Bronchial epithelial cell (primary cell): ENCODE data around the gene TMEM165. TPM values are rescaled to one million over a fixed set of nuclear protein-coding genes. Genes with fewer than 3 reads are reported as not detected.
"Not testable (repeated sequence)": the region's sequence is repeated elsewhere in the genome, so short reads cannot be mapped to it uniquely, and the experiment has no call there.

Source experiments
- DNase-seq: peaks from one replicate; pipeline ENCODE4 v3.0.0-alpha.2; 2010; ENCODE audit warnings: low read depth
- FAIRE-seq: peaks from 2 replicates; lab custom pipeline; 2011; peaks lifted over from hg19 to GRCh38; lab: Jason Lieb, UNC
- H3K27me3 ChIP-seq: 2 replicates; pipeline ENCODE4 v1.5.1; 2011; ENCODE audit warnings: low read length; ENCODE audit not compliant: control insufficient read depth, insufficient read depth
- H3K36me3 ChIP-seq: 2 replicates; pipeline ENCODE4 v1.5.1; 2011; ENCODE audit warnings: low read length; ENCODE audit not compliant: control insufficient read depth, insufficient read depth
- H3K4me3 ChIP-seq: 2 replicates; pipeline ENCODE4 v1.5.1; 2011; ENCODE audit warnings: mild to moderate bottlenecking, low read depth, low read length, control low read depth
- CTCF ChIP-seq: IDR thresholded peaks from 2 replicates; pipeline ENCODE4 v1.5.1; 2011; ENCODE audit warnings: mild to moderate bottlenecking, moderate library complexity, low read length, control low read depth, inconsistent platforms; ENCODE audit not compliant: insufficient read depth, severe bottlenecking
- total RNA-seq: library from RNA; depleted of rRNA; stranded (reverse); fragments of >200 nt; gene quantifications from 2 replicates; pipeline ENCODE4 v1.2.1, GENCODE V29; 2014

Gene TMEM165, protein sequence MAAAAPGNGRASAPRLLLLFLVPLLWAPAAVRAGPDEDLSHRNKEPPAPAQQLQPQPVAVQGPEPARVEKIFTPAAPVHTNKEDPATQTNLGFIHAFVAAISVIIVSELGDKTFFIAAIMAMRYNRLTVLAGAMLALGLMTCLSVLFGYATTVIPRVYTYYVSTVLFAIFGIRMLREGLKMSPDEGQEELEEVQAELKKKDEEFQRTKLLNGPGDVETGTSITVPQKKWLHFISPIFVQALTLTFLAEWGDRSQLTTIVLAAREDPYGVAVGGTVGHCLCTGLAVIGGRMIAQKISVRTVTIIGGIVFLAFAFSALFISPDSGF
- 75.8 and 108 TPM in 2 replicates for total RNA-seq

DNA sequence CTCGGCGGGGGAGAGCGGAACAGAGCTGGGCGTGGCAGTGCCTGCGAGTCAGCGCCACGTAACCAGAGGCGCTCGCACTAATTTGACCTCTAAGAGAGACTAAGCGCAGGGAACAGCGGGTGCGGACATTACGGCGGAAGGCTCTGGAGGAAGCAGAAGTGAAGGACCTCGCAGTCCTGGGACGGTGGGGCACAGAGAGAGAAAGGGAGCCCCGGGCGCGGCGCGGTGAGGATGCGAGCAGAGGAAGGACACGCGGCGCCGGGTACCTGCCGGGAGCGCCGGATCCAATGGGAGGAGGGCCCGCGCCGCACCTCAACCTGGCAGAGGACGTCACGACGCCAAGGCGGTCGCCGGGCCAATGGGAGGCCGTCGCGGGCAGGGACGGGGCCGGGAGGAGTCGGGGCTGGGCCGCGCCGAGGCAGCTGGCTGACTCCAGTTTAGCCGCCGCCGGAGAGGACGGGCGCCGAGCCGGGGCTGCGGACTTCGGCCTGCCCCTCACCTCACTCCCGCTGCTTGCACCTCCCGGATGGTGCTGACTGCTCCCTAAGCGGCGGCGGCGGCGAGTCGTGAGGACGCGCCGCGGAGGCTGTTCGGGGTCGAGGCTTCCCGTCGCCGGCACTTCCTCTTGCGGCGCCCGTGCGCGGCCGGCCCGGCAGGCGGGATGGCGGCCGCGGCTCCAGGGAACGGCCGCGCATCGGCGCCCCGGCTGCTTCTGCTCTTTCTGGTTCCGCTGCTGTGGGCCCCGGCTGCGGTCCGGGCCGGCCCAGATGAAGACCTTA, at the start of gene TMEM165:
Gene TMEM165, plus strand, starts transcription at position 429 of the 779 bp plus-strand sequence. Its CDS starts 233 bp downstream, at position 662.
- FAIRE-seq (no peak), DNase-seq (peak; percentile 73)
- peak within 1 kb of the TSS; percentile 82 for H3K4me3 ChIP-seq
- H3K36me3 ChIP-seq, result peaks cover 7% of the 10 kb centered on the region
- no peaks in the 10 kb centered on the region for H3K27me3 ChIP-seq
- TF ChIP-seq CTCF, result peak; percentile 14

- Histone ChIP-seq H3K36me3 (no peaks in the 10 kb centered on the region), H3K4me3 (peak within 1 kb of the TSS; percentile 73), H3K27me3 (no peaks in the 10 kb centered on the region)
- no peak for FAIRE-seq
- peak; percentile 86 for TF ChIP-seq CTCF
- DNase-seq, result peak; percentile 35
These were observed 49.5 kb upstream of the TMEM165 start, which contains the start of gene SRD5A3 for GRCh38 chr4:55345980-55346850. Gene SRD5A3 (plus strand): TSS chr4:55346242. CDS start chr4:55346337, 95 bp downstream.

GRCh38 chr4:55346851-55347255, 48.9 kb upstream of the TMEM165 start:
- no peak for DNase-seq
- Histone ChIP-seq H3K4me3 (peak overlapping the region; percentile 73), H3K27me3 (no peaks in the 10 kb centered on the region), H3K36me3 (no peaks in the 10 kb centered on the region)
- no peak for FAIRE-seq
- no peak for TF ChIP-seq CTCF

DNA sequence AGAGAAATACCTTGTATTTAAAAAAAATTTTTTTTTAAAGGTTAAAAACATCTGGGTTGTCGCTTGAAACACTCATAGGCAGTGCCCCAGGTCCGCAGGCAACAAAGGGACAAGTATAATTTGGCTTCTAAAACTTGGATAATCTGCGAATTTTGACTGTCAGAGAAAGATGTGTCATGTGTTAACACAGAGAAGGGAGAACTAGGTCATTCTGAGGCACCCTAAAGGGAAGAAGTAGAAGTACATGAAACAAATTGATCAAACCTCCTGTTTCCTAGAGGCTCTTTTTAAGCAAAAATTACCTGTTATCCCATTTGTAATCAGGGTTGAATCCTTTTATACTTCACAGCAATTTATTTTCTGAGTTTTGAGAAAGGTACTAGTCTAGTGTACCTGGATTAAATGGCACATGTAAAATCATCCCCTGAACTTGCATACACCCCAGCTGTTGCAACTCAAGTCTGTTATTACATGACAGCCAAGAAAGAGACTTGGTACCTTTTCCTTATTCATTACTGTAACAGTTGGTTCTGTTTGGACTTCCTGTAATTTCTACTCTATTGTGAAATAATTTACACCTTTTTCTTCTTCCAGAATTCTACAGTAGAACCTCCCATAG, 48.0 kb upstream of the TMEM165 start:
- DNase-seq (no peak), FAIRE-seq (no peak)
- no peaks in the 10 kb centered on the region for H3K27me3 ChIP-seq
- no peaks in the 10 kb centered on the region for H3K36me3 ChIP-seq
- no peak overlapping the region for H3K4me3 ChIP-seq
- no peak for TF ChIP-seq CTCF

GRCh38 chr4:55348466-55348865, 47.3 kb upstream of the TMEM165 start:
- no peaks in the 10 kb centered on the region for H3K36me3 ChIP-seq
- no peak overlapping the region for H3K4me3 ChIP-seq
- no peak for TF ChIP-seq CTCF
- no peaks in the 10 kb centered on the region for H3K27me3 ChIP-seq
- FAIRE-seq, result no peak
- DNase-seq, result peak; percentile 91

GRCh38 chr4:55350870-55351269, 44.9 kb upstream of the TMEM165 start:
- not testable (repeated sequence) for H3K27me3 ChIP-seq, H3K4me3 ChIP-seq, DNase-seq, H3K36me3 ChIP-seq, FAIRE-seq
